Bronchial epithelial cell (primary cell): ENCODE measurements around the gene PTPRN2. TPM values are rescaled to one million over a fixed set of nuclear protein-coding genes. Genes with fewer than 3 reads are reported as not detected.

Source experiments
- DNase-seq: peaks from one replicate; pipeline ENCODE4 v3.0.0-alpha.2; 2010; ENCODE audit warnings: low read depth
- FAIRE-seq: peaks from 2 replicates; lab custom pipeline; 2011; peaks lifted over from hg19 to GRCh38; lab: Jason Lieb, UNC
- H3K27me3 ChIP-seq: 2 replicates; pipeline ENCODE4 v1.5.1; 2011; ENCODE audit warnings: low read length; ENCODE audit not compliant: control insufficient read depth, insufficient read depth
- H3K36me3 ChIP-seq: 2 replicates; pipeline ENCODE4 v1.5.1; 2011; ENCODE audit warnings: low read length; ENCODE audit not compliant: control insufficient read depth, insufficient read depth
- H3K4me3 ChIP-seq: 2 replicates; pipeline ENCODE4 v1.5.1; 2011; ENCODE audit warnings: mild to moderate bottlenecking, low read depth, low read length, control low read depth
- CTCF ChIP-seq: IDR thresholded peaks from 2 replicates; pipeline ENCODE4 v1.5.1; 2011; ENCODE audit warnings: mild to moderate bottlenecking, moderate library complexity, low read length, control low read depth, inconsistent platforms; ENCODE audit not compliant: insufficient read depth, severe bottlenecking
- total RNA-seq: library from RNA; depleted of rRNA; stranded (reverse); fragments of >200 nt; gene quantifications from 2 replicates; pipeline ENCODE4 v1.2.1, GENCODE V29; 2014

The PTPRN2 gene
- total RNA-seq, 1 donor from 2014 or later = 1.1 TPM

GRCh38 chr7:158474488-158474887, 113.1 kb downstream of the PTPRN2 start:
- DNase-seq = no peak
- Histone ChIP-seq H3K27me3 (no peaks in the 10 kb centered on the region), H3K36me3 (no peaks in the 10 kb centered on the region), H3K4me3 (no peak overlapping the region)
- no peak for TF ChIP-seq CTCF
- no peak for FAIRE-seq

GRCh38 chr7:158473946-158474345, 113.7 kb downstream of the PTPRN2 start:
- H3K27me3 ChIP-seq = no peaks in the 10 kb centered on the region
- no peak for FAIRE-seq

GRCh38 chr7:158473221-158473620, 114.4 kb downstream of the PTPRN2 start:
- Histone ChIP-seq H3K4me3 (no peak overlapping the region), H3K36me3 (no peaks in the 10 kb centered on the region), H3K27me3 (no peaks in the 10 kb centered on the region)
- DNase-seq (no peak), FAIRE-seq (no peak)
- no peak for TF ChIP-seq CTCF

More at GRCh38 chr7:158473946-158474345, 113.7 kb downstream of the PTPRN2 start:
- no peak overlapping the region for H3K4me3 ChIP-seq
- TF ChIP-seq CTCF = no peak
- no peaks in the 10 kb centered on the region for H3K36me3 ChIP-seq
- no peak for DNase-seq

GRCh38 chr7:158472596-158472995, 115.0 kb downstream of the PTPRN2 start:
- no peaks in the 10 kb centered on the region for H3K27me3 ChIP-seq

GRCh38 chr7:158471716-158472115, 115.9 kb downstream of the PTPRN2 start:
- no peak for TF ChIP-seq CTCF
- FAIRE-seq (no peak), DNase-seq (no peak)
- H3K4me3 ChIP-seq = no peak overlapping the region
- no peaks in the 10 kb centered on the region for H3K27me3 ChIP-seq
- no peaks in the 10 kb centered on the region for H3K36me3 ChIP-seq

More at GRCh38 chr7:158472596-158472995, 115.0 kb downstream of the PTPRN2 start:
- no peaks in the 10 kb centered on the region for H3K36me3 ChIP-seq
- no peak for TF ChIP-seq CTCF
- no peak overlapping the region for H3K4me3 ChIP-seq
- no peak for DNase-seq
- no peak for FAIRE-seq

- H3K4me3 ChIP-seq = no peak overlapping the region
- no peaks in the 10 kb centered on the region for H3K27me3 ChIP-seq
- FAIRE-seq = no peak
- TF ChIP-seq CTCF = no peak
- no peak for DNase-seq
- H3K36me3 ChIP-seq = no peaks in the 10 kb centered on the region
Measured at GRCh38 chr7:158470336-158470735, 117.3 kb downstream of the PTPRN2 start.
